Measurements from ENCODE around the gene CDK15. TPM values are rescaled to one million over a fixed set of nuclear protein-coding genes. Genes with fewer than 3 reads are reported as not detected.

The CDK15 gene
- total and polyA plus RNA-seq, 2 donors (not counting 1 experiment from before 2014, with no cell fraction given) = not detected

DNA sequence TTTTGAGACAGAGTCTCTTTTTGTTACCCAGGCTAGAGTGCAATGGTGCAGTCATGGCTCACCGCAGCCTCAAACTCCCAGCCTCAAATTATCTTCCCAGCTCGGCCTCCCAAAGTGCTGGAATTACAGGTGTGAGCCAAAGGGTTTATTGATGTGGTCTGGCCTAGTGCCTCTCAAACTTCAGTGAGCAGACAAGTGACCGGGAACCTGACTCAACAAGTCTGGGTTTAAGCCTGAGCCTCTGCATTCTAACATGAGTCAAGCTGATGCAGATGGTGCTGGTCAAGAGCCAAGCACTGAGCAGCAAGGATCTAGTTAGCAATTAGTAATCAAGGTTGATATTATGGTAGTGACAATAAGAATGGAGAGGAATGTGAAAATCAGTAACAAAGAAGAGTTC is 21.3 kb downstream of the CDK15 start:
- Mint-ChIP-seq H3K4me3 (no peak overlapping the region), H3K27ac (no peak overlapping the region), H3K4me1 (no peaks in the 10 kb centered on the region), H3K9me3 (ENCODE audit: insufficient read depth) (no peaks in the 10 kb centered on the region), H3K27me3 (peaks cover 12% of the 10 kb centered on the region)
- DNase-seq (no peak), ATAC-seq (ENCODE audit: low read depth) (no peak)
- Histone ChIP-seq H2AFZ (ENCODE audit: insufficient read depth, low read depth, low read length, poor library complexity, severe bottlenecking) (no peak overlapping the region), H3K4me1 (ENCODE audit: control insufficient read depth in 2 of 2, insufficient read depth in 2 of 2, low read length in 2 of 2) (no peaks in the 10 kb centered on the region), H3K9me3 (ENCODE audit: control extremely low read depth in 1 of 3, control insufficient read depth in 2 of 3, insufficient read depth in 1 of 3, low read length in 2 of 3) (no peaks in the 10 kb centered on the region), H3K27me3 (replicated peaks in 1 of 4; ENCODE audit: control extremely low read depth in 1 of 4, control insufficient read depth in 3 of 4, insufficient read depth in 4 of 4, low read length in 3 of 4) (peaks cover 0 to 2% (median 0%) of the 10 kb centered on the region in 4 experiments), H3K4me3 (ENCODE audit: control extremely low read depth in 1 of 5, extremely low read depth in 1 of 5, insufficient read depth in 1 of 5, low read depth in 2 of 5, low read length in 4 of 5) (no peak overlapping the region), H3K36me3 (replicated peaks in 1 of 2; ENCODE audit: control extremely low read depth in 1 of 2, control insufficient read depth in 1 of 2, extremely low read depth in 1 of 2, insufficient read depth in 2 of 2, low read length in 1 of 2) (no peaks in the 10 kb centered on the region), H4K20me1 (ENCODE audit: control insufficient read depth, insufficient read depth, low read length, poor library complexity, severe bottlenecking) (no peaks in the 10 kb centered on the region), H3K27ac (ENCODE audit: low read length in 2 of 2) (no peak overlapping the region), H3K79me2 (ENCODE audit: control insufficient read depth, insufficient read depth, low read length) (no peaks in the 10 kb centered on the region), H3K4me2 (replicated peaks; ENCODE audit: low read depth, low read length, poor library complexity, severe bottlenecking) (no peak overlapping the region), H3K9ac (ENCODE audit: low read length) (no peak overlapping the region)
- CTCF ChIA-PET = no interaction called here
- TF ChIP-seq EZH2 (IDR thresholded peaks at IDR 0.05; ENCODE audit: borderline replicate concordance, insufficient read depth, low read depth, low read length, poor library complexity, severe bottlenecking) = no peak
- TF ChIP-seq, protein P1, sequence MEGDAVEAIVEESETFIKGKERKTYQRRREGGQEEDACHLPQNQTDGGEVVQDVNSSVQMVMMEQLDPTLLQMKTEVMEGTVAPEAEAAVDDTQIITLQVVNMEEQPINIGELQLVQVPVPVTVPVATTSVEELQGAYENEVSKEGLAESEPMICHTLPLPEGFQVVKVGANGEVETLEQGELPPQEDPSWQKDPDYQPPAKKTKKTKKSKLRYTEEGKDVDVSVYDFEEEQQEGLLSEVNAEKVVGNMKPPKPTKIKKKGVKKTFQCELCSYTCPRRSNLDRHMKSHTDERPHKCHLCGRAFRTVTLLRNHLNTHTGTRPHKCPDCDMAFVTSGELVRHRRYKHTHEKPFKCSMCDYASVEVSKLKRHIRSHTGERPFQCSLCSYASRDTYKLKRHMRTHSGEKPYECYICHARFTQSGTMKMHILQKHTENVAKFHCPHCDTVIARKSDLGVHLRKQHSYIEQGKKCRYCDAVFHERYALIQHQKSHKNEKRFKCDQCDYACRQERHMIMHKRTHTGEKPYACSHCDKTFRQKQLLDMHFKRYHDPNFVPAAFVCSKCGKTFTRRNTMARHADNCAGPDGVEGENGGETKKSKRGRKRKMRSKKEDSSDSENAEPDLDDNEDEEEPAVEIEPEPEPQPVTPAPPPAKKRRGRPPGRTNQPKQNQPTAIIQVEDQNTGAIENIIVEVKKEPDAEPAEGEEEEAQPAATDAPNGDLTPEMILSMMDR (IDR thresholded peaks at IDR 0.05) = no peak
- intact Hi-C loops (cut with micrococcal nuclease) = no loop called here
- WGBS (ENCODE audit: insufficient coverage) = 100% methylated on average over 1 of the region's 3 CpGs
- POLR2A ChIA-PET = no interaction called here

DNA sequence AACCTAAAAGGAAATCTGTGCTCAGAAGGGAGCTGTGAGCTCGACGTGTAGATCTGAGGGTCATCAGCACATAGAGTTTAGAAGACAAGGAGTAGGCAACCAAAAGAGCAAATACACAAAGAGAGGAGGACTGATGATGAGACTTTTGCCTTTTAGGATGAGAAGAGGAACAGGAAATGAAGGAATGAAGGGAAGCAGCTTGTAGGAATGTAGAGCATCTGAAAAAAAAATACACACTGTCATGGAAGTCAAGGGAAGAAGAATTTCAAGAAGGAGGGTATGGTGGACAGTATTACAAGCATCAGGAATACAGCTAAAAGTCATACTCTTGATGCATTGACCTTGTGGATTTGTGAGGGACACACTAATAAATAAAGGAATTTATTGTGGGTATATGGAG is 21.9 kb downstream of the CDK15 start:
- Histone ChIP-seq H2AFZ (ENCODE audit: insufficient read depth, low read depth, low read length, poor library complexity, severe bottlenecking) (no peak overlapping the region), H3K36me3 (replicated peaks in 1 of 2; ENCODE audit: control extremely low read depth in 1 of 2, control insufficient read depth in 1 of 2, extremely low read depth in 1 of 2, insufficient read depth in 2 of 2, low read length in 1 of 2) (no peaks in the 10 kb centered on the region), H3K27me3 (replicated peaks in 1 of 4; ENCODE audit: control extremely low read depth in 1 of 4, control insufficient read depth in 3 of 4, insufficient read depth in 4 of 4, low read length in 3 of 4) (peaks cover 0 to 2% (median 0%) of the 10 kb centered on the region in 4 experiments), H3K9me3 (ENCODE audit: control extremely low read depth in 1 of 3, control insufficient read depth in 2 of 3, insufficient read depth in 1 of 3, low read length in 2 of 3) (no peaks in the 10 kb centered on the region), H3K4me3 (ENCODE audit: control extremely low read depth in 1 of 5, extremely low read depth in 1 of 5, insufficient read depth in 1 of 5, low read depth in 2 of 5, low read length in 4 of 5) (no peak overlapping the region), H4K20me1 (ENCODE audit: control insufficient read depth, insufficient read depth, low read length, poor library complexity, severe bottlenecking) (no peaks in the 10 kb centered on the region), H3K27ac (ENCODE audit: low read length in 2 of 2) (no peak overlapping the region), H3K79me2 (ENCODE audit: control insufficient read depth, insufficient read depth, low read length) (no peaks in the 10 kb centered on the region), H3K4me2 (replicated peaks; ENCODE audit: low read depth, low read length, poor library complexity, severe bottlenecking) (no peak overlapping the region), H3K9ac (ENCODE audit: low read length) (no peak overlapping the region), H3K4me1 (ENCODE audit: control insufficient read depth in 2 of 2, insufficient read depth in 2 of 2, low read length in 2 of 2) (no peaks in the 10 kb centered on the region)
- H3K27me3 Mint-ChIP-seq = peaks cover 12% of the 10 kb centered on the region
- H3K27ac Mint-ChIP-seq = no peak overlapping the region
- intact Hi-C loops (cut with micrococcal nuclease) = no loop called here
- no peak for TF ChIP-seq EZH2 (IDR thresholded peaks at IDR 0.05; ENCODE audit: borderline replicate concordance, insufficient read depth, low read depth, low read length, poor library complexity, severe bottlenecking)
- TF ChIP-seq, protein P1 (IDR thresholded peaks at IDR 0.05) = no peak
- H3K4me1 Mint-ChIP-seq = no peaks in the 10 kb centered on the region
- ATAC-seq (ENCODE audit: low read depth) = no peak
- H3K9me3 Mint-ChIP-seq (ENCODE audit: insufficient read depth) = no peaks in the 10 kb centered on the region
- no peak overlapping the region for H3K4me3 Mint-ChIP-seq
- DNase-seq = no peak
- ChIA-PET CTCF (no interaction called here), POLR2A (no interaction called here)
- WGBS (ENCODE audit: insufficient coverage) = no CpG with 5 or more reads among the region's 2 CpGs

Measured in B cell (primary cell).